ENCODE results near the gene SH3RF1.
"Not testable (repeated sequence)": the region's sequence is repeated elsewhere in the genome, so short reads cannot be mapped to it uniquely, and the experiment has no call there.

SH3RF1 gene

DNA sequence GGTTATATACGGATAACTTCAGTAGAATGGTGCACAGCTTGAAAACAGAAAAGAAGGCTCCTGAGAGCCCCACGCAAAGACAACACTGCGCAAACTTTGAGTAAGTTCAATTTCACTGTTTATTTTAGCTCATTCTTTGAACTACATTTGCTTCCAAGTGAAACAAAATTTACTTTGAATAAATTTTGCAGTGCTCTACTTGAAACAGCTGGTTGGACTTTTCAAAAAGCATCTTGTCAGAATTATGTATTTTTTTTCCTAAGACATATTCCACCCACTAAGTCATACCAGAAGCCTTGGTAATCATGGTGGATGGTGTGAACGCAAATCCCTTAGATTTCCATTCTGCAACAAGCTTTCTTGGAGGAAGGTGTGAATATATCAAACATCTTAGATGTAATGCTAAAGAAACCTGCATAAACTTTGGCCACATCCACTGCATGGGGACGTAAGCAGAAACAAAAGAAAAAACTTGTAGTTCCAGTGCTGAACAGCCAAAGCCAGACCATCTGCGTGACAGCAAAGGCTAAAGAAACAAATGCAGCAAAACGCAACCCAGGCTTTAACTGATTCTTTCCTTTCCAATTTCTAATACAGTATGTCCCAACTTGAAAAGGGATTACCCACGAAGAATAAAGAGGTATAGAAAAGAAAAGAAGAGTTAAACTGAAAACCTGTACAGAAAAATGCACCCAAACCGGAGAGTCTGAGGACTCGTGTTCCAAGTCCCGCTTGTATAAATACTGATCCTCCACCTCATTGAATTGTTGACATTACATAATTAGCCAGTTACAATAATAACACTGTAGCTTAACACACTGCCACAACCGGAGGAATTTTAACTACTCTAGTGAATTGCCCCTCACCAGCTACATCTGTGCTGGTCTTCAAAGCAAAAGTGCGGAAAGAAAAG, 90.9 kb downstream of the SH3RF1 start:
- DNase-seq (ENCODE audit: low read depth) = no peak
- no peak overlapping the region for H3K4me3 ChIP-seq (ENCODE audit: low read length)
- TF ChIP-seq, protein P1, sequence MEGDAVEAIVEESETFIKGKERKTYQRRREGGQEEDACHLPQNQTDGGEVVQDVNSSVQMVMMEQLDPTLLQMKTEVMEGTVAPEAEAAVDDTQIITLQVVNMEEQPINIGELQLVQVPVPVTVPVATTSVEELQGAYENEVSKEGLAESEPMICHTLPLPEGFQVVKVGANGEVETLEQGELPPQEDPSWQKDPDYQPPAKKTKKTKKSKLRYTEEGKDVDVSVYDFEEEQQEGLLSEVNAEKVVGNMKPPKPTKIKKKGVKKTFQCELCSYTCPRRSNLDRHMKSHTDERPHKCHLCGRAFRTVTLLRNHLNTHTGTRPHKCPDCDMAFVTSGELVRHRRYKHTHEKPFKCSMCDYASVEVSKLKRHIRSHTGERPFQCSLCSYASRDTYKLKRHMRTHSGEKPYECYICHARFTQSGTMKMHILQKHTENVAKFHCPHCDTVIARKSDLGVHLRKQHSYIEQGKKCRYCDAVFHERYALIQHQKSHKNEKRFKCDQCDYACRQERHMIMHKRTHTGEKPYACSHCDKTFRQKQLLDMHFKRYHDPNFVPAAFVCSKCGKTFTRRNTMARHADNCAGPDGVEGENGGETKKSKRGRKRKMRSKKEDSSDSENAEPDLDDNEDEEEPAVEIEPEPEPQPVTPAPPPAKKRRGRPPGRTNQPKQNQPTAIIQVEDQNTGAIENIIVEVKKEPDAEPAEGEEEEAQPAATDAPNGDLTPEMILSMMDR (conservative IDR thresholded peaks at IDR 0.05; ENCODE audit: low read depth, low read length) = no peak

DNA sequence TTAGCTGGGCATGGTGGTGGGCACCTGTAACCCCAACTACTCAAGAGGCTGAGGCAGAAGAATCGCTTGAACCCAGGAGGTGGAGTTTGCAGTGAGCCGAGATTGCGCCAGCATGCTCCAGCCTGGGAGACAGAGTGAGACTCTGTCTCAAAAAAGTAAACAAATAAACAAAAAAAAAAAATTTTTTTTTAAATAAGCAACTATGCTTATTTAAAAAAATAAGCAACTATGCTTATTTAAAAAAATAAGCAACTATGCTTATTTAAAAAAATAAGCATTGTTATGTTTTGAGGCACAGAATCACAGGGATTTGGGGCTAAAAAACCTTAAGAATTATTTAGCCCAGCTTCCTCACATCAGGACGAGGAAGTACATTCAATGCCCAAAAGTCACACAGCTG, 92.7 kb downstream of the SH3RF1 start:
- not testable (repeated sequence) for H3K4me3 ChIP-seq (ENCODE audit: low read length); DNase-seq (ENCODE audit: low read depth)

DNA sequence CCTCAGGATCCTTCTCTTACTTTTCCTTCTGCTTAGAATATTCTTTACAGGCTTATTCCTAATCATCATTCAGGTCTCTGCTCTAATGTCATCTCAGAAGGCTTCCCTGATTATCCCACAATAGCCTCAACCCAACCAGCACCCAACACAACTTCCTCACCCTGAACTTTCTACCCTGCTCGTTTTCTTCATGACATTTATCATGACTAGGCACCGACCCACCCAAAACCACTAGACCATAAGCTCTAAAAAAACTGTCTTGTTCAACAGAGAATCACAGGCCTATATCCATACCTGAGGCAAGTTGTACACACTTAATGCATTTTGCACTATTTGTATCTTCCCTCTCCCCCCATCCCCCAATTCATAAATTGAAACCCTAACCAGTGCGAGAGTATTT, 95.3 kb downstream of the SH3RF1 start:
- TF ChIP-seq, protein P1 (conservative IDR thresholded peaks at IDR 0.05; ENCODE audit: low read depth, low read length) = no peak
- no peak overlapping the region for H3K4me3 ChIP-seq (ENCODE audit: low read length)
- no peak for DNase-seq (ENCODE audit: low read depth)

DNA sequence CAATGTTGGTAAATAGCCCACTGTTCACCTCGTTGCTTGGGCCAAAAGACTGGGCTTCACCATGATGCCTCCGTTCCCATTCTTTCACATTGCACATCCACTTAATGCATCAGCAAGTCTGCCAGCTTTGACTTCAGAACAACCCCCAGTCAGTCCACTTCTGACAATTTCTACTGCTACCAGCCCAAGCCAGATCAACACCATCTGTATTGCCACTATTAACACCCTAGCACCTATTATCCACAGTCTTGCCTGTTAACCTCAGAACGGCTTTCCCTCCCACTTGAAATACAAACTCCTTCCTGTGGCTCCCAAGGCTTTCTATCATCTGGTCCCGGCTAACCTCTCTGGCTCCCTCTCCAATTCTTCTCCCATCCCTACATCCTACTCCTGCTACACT, 95.7 kb downstream of the SH3RF1 start:
- no peak overlapping the region for H3K4me3 ChIP-seq (ENCODE audit: low read length)
- TF ChIP-seq, protein P1 (conservative IDR thresholded peaks at IDR 0.05; ENCODE audit: low read depth, low read length) = no peak
- DNase-seq (ENCODE audit: low read depth) = no peak

DNA sequence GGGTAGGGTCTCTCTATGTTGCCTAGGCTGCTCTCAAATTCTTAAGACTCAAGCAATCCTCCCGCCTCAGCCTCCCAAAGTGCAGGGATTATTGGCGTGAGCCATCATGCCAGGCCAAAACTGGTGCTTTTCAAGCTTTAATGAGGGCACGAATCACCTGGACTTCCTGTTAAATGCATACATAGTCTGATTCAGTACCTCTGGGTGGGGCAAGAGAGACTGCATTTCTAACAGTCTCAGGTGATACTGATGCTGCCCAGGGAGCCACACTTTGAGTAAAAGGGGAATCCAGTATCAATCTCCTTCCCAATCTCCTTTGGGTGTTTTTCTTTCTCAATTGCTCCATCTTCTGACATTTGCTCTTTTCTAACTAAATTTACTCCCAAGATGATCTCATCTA, 96.5 kb downstream of the SH3RF1 start:
- no peak overlapping the region for H3K4me3 ChIP-seq (ENCODE audit: low read length)
- TF ChIP-seq, protein P1 (conservative IDR thresholded peaks at IDR 0.05; ENCODE audit: low read depth, low read length) = no peak
- no peak for DNase-seq (ENCODE audit: low read depth)

DNA sequence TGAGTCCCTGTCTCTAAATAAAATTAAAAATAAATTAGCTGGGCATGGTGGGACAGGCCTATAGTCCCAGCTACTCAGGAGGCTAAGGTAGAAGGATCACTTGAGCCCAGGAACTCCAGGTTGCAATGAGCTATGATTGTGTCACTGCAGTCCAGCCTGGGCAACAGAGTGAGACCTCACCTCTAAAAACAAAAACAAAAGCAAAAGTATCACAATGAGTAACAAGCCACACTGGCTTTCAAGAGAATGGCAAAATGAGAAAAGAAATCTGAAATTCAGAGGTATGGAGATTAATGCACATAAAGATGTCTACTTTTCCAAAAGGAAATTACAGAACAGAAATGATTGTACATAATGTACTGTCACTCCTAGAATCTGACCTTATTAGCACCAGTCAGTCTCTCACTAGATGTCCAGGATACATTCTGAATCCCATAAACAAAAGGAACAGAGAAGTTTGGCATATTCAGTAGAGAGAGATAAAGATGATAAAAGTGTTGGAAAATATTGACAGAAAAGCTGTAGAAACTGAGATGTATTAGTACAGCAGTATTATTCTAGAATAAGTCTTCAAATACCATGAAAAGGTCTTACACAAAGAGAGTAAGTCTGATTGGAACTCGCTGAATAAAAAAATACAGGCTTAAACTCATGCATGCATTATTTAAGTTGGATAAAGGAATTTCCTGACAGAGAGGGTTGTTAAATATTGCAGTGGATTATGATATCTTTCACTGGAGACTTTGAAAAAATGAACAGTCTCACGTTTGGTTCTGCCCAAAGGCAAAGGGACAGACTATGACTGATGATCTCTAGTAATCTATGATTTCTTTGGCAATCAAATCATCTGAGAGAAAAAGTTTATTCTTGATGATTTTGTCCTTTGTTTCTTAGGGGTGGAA, 102.5 kb downstream of the SH3RF1 start:
- TF ChIP-seq, protein P1 (conservative IDR thresholded peaks at IDR 0.05; ENCODE audit: low read depth, low read length) = no peak
- no peak overlapping the region for H3K4me3 ChIP-seq (ENCODE audit: low read length)
- DNase-seq (ENCODE audit: low read depth) = no peak

DNA sequence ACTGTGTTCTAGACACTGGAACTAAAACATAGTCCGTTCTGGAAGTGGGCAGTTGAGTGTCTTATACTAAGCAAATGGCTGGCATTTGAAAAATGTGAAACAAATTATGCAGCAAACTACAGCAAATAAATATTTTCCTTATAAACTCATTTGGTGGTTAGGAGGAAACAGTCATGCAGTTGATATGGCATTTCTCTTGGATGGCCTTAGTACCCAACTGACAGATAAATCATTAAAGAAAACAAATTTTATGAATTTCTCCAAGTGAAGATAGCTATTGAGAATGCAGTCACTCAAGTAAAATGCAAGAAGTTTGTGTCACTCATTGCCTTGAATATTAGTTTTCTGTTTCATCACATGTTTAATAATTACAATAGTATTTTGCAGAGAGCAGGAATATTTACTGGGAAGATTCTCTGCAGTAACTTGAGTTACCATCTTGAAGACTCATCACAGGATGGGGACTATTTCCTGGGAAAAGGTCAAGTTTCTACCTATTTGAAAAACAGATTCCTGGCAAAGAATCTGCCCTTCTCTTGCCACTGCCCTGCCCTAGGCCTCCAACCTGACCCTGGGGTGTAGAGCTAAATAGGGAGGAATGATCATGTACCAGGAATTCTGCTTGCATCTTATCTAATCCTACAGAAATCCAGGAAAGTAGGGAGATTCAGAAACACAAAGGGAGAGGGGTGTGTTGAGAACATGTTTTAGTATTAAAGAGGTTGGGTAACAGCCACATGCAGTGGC, 105.9 kb downstream of the SH3RF1 start:
- H3K4me3 ChIP-seq (ENCODE audit: low read length) = no peak overlapping the region
- TF ChIP-seq, protein P1 (conservative IDR thresholded peaks at IDR 0.05; ENCODE audit: low read depth, low read length) = no peak
- DNase-seq (ENCODE audit: low read depth) = no peak
